GM10248 (cell line): ENCODE data around the gene FANCE.

Source experiments
- CTCF ChIA-PET: fragments of 300-600 bp; sonication (Branson Sonifier 250); formaldehyde crosslinking; extraction: SDS; loops from one replicate; lab custom pipeline; 2021; ENCODE audit warnings: antibody characterized with exemption; lab: Yijun Ruan, JAX
- POLR2A ChIA-PET: fragments of 350-650 bp; sonication (Branson Sonifier 250); formaldehyde crosslinking; extraction: SDS; loops from one replicate; lab custom pipeline; 2020; ENCODE audit warnings: antibody characterized with exemption; lab: Yijun Ruan, JAX
- DNase-seq: peaks from one replicate; pipeline ENCODE4 v3.0.0; 2012; ENCODE audit errors: extremely low spot score
- CTCF ChIP-seq: IDR thresholded peaks from 2 replicates; pipeline ENCODE4 v1.5.1; 2012; ENCODE audit warnings: mild to moderate bottlenecking, low read depth; ENCODE audit errors: extremely low read depth, missing control alignments, control extremely low read depth

The FANCE gene

GRCh38 chr6:35473850-35474130, 21.7 kb downstream of the FANCE start:
- TF ChIP-seq CTCF, result no peak
- DNase-seq, result no peak
- ChIA-PET POLR2A (interaction anchor here (0.6 to 1.1 kb wide), 4 partner anchors 10 to 376 kb away, joined by 3 to 5 read pairs (median 4); no protein-coding TSS in a partner anchor), CTCF (interaction anchor here (2.2 kb wide), 1 partner anchor 8 kb away, joined by 6 read pairs; no protein-coding TSS in a partner anchor)

GRCh38 chr6:35474131-35474941, 22.2 kb downstream of the FANCE start:
- POLR2A ChIA-PET, result interaction anchor here (0.6 to 1.1 kb wide), 3 partner anchors 9 to 231 kb away, joined by 3 to 5 read pairs (median 4); no protein-coding TSS in a partner anchor
- no peak for DNase-seq
- no peak for TF ChIP-seq CTCF
- CTCF ChIA-PET, result interaction anchor here (2.2 kb wide), 1 partner anchor 8 kb away, joined by 6 read pairs; no protein-coding TSS in a partner anchor

GRCh38 chr6:35474942-35475570, 22.9 kb downstream of the FANCE start:
- CTCF ChIA-PET, result no interaction called here

GRCh38 chr6:35475573-35475972, 23.4 kb downstream of the FANCE start:
- ChIA-PET POLR2A (interaction anchor here (0.6 to 1.0 kb wide), 2 partner anchors 135 to 180 kb away, joined by 3 to 10 read pairs; no protein-coding TSS in a partner anchor), CTCF (interaction anchor here (1.3 kb wide), 1 partner anchor 133 kb away, joined by 3 read pairs; no protein-coding TSS in a partner anchor)
- TF ChIP-seq CTCF, result no peak
- DNase-seq, result no peak

More at GRCh38 chr6:35474942-35475570, 22.9 kb downstream of the FANCE start:
- POLR2A ChIA-PET, result interaction anchor here (0.6 to 1.0 kb wide), 2 partner anchors 135 to 179 kb away, joined by 3 to 10 read pairs; no protein-coding TSS in a partner anchor
- no peak for DNase-seq
- TF ChIP-seq CTCF, result no peak

- CTCF ChIA-PET, result interaction anchor here (1.3 kb wide), 1 partner anchor 133 kb away, joined by 3 read pairs; no protein-coding TSS in a partner anchor
- no peak for DNase-seq
- POLR2A ChIA-PET, result interaction anchor here (0.6 to 1.0 kb wide), 2 partner anchors 135 to 180 kb away, joined by 3 to 10 read pairs; no protein-coding TSS in a partner anchor
- no peak for TF ChIP-seq CTCF
Observed at GRCh38 chr6:35476004-35476403, 23.9 kb downstream of the FANCE start.

DNA sequence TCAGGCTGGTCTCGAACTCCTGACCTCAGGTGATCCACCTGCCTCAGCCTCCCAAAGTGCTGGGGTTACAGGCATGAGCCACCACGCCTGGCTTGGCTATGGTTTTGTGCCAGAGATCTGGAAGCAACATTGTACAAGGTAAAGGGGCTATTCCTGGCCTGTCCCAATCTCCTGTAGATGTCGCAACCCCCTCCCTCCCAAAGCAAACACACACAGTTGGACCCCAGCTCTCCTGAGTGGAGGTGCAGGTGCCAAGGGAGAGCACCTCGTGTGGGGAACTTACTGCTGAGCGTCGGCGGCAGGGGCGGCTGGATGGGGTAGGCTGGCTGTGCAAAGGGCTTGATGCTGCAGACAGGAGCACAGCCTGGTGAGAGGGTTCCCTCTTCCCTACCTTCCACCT, 24.9 kb downstream of the FANCE start:
- POLR2A ChIA-PET, result interaction anchor here (0.7 to 1.6 kb wide), 2 partner anchors 15 to 447 kb away, joined by 3 to 5 read pairs; no protein-coding TSS in a partner anchor
- TF ChIP-seq CTCF, result no peak
- DNase-seq, result no peak
- CTCF ChIA-PET, result interaction anchor here (1.3 to 1.7 kb wide), 2 partner anchors 9 to 27 kb away, joined by 3 to 5 read pairs; partner anchors contain the start of gene RPL10A
